Fibroblast of the conjunctiva (primary cell): Measurements from ENCODE around the gene DNAAF8.

Source experiments
- DNase-seq: peaks from one replicate; pipeline ENCODE4 v3.0.0-alpha.2; 2010; ENCODE audit warnings: low read depth

Gene DNAAF8

GRCh38 chr16:4753227-4753626, 18.9 kb downstream of the DNAAF8 start:
- no peak for DNase-seq

- no peak for DNase-seq
Observed at GRCh38 chr16:4754865-4755264, 20.5 kb downstream of the DNAAF8 start.

GRCh38 chr16:4755687-4756086, 21.4 kb downstream of the DNAAF8 start:
- no peak for DNase-seq

GRCh38 chr16:4760221-4760910, 26.0 kb downstream of the DNAAF8 start:
- DNase-seq, result no peak

GRCh38 chr16:4762205-4762604, 27.9 kb downstream of the DNAAF8 start:
- no peak for DNase-seq

GRCh38 chr16:4763791-4764190, 29.5 kb downstream of the DNAAF8 start:
- no peak for DNase-seq

- DNase-seq, result no peak
Observed at GRCh38 chr16:4765511-4766474, 31.5 kb downstream of the DNAAF8 start.

GRCh38 chr16:4766875-4767628, 32.7 kb downstream of the DNAAF8 start, which contains the start of gene ZNF500:
ZNF500 (minus strand) TSS chr16:4767162; CDS start chr16:4765978, 1,184 bp downstream.
- DNase-seq, result peak; percentile 92

GRCh38 chr16:4767872-4768548, 33.7 kb downstream of the DNAAF8 start:
- DNase-seq, result no peak

GRCh38 chr16:4768549-4769305, 34.4 kb downstream of the DNAAF8 start:
- DNase-seq, result peak; percentile 85

GRCh38 chr16:4769306-4769638, 34.9 kb downstream of the DNAAF8 start:
- no peak for DNase-seq

GRCh38 chr16:4771646-4772045, 37.3 kb downstream of the DNAAF8 start:
- no peak for DNase-seq

GRCh38 chr16:4772351-4772750, 38.0 kb downstream of the DNAAF8 start:
- no peak for DNase-seq

- DNase-seq, result no peak
Observed at GRCh38 chr16:4775005-4775404, 40.7 kb downstream of the DNAAF8 start.

GRCh38 chr16:4776141-4776705, 41.9 kb downstream of the DNAAF8 start:
- DNase-seq, result no peak

- DNase-seq, result no peak
Observed at GRCh38 chr16:4777339-4778049, 43.2 kb downstream of the DNAAF8 start.

GRCh38 chr16:4778050-4778392, 43.7 kb downstream of the DNAAF8 start:
- DNase-seq, result no peak

GRCh38 chr16:4780235-4780634, 45.9 kb downstream of the DNAAF8 start:
- DNase-seq, result no peak

- no peak for DNase-seq
Observed at GRCh38 chr16:4783251-4783950, 49.1 kb downstream of the DNAAF8 start.

- no peak for DNase-seq
Observed at GRCh38 chr16:4783951-4784336, 49.6 kb downstream of the DNAAF8 start.
